HL-60 (cell line): ENCODE measurements around the gene MLLT6.

Experiments used
- GABPA ChIP-seq: IDR thresholded peaks from 2 replicates; pipeline ENCODE4 v1.6.1; 2012; ENCODE audit warnings: low read depth
- POLR2AphosphoS5 ChIP-seq: IDR thresholded peaks from 2 replicates; pipeline ENCODE4 v1.6.1; 2012; ENCODE audit warnings: low read depth
- REST ChIP-seq: IDR thresholded peaks from 2 replicates; pipeline ENCODE4 v1.6.1; 2012; ENCODE audit warnings: low read depth; ENCODE audit not compliant: insufficient replicate concordance
- SPI1 ChIP-seq: IDR thresholded peaks from 2 replicates; pipeline ENCODE4 v1.6.1; 2012; ENCODE audit warnings: low read depth, mild to moderate bottlenecking, borderline replicate concordance
- TF ChIP-seq, protein P1 (sequence below): IDR thresholded peaks from one replicate; pipeline ENCODE4 v1.5.1; 2011; ENCODE audit warnings: low read length, control low read depth, inconsistent platforms; ENCODE audit not compliant: insufficient read depth

DNA sequence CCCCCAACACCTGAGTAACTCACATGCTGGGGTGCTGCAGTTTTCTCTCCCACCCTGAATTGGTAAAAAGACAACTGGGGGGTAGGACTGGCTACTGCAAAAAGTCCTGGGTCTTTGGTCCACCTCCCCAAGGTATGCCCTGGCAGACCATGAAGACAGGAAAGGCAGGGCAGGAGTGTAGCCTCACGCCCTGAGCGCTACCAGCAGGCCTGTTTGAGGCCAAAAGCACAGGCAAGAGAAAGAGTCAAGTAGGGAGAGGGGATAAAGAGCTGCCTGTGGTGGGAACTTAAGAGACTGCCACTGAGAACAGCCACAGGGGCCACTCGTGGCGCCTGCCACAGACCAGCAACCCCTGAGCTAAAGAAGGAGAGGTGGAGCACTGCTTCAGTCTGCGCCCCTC, 61.3 kb downstream of the MLLT6 start:
- TF ChIP-seq, protein P1, sequence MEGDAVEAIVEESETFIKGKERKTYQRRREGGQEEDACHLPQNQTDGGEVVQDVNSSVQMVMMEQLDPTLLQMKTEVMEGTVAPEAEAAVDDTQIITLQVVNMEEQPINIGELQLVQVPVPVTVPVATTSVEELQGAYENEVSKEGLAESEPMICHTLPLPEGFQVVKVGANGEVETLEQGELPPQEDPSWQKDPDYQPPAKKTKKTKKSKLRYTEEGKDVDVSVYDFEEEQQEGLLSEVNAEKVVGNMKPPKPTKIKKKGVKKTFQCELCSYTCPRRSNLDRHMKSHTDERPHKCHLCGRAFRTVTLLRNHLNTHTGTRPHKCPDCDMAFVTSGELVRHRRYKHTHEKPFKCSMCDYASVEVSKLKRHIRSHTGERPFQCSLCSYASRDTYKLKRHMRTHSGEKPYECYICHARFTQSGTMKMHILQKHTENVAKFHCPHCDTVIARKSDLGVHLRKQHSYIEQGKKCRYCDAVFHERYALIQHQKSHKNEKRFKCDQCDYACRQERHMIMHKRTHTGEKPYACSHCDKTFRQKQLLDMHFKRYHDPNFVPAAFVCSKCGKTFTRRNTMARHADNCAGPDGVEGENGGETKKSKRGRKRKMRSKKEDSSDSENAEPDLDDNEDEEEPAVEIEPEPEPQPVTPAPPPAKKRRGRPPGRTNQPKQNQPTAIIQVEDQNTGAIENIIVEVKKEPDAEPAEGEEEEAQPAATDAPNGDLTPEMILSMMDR = no peak
- no peak; the same call in 1 of the 2 replicates for TF ChIP-seq POLR2AphosphoS5
- no peak for TF ChIP-seq SPI1
- no peak for TF ChIP-seq REST
- TF ChIP-seq GABPA = no peak
